ENCODE measurements around the gene NUDT22. TPM values are rescaled to one million over a fixed set of nuclear protein-coding genes. Genes with fewer than 3 reads are reported as not detected.

Gene NUDT22
- total RNA-seq, 1 donor, result 56.5 TPM

GRCh38 chr11:64233913-64234586 is 8.0 kb downstream of the NUDT22 start, which contains the start of gene VEGFB:
Gene VEGFB (plus strand): TSS chr11:64234584. CDS start chr11:64234834, 250 bp downstream.
- Histone ChIP-seq H2AFZ (ENCODE audit: low read length) (no peak within 1 kb of the TSS), H3K27ac (ENCODE audit: low read depth, low read length) (no peak within 1 kb of the TSS)
- DNase-seq (ENCODE audit: insufficient read length, low spot score, missing footprints), result peak; percentile 94

GRCh38 chr11:64234647-64235379 is 8.7 kb downstream of the NUDT22 start:
- H3K27ac ChIP-seq (ENCODE audit: low read depth, low read length), result no peak overlapping the region
- no peaks in the 10 kb centered on the region for H3K9me3 ChIP-seq (ENCODE audit: low read depth, low read length)
- no peak overlapping the region for H2AFZ ChIP-seq (ENCODE audit: low read length)
- H3K4me3 ChIP-seq (ENCODE audit: insufficient read depth, low read length), result peak overlapping the region; percentile 77
- peak overlapping the region; percentile 82 for H3K4me2 ChIP-seq (ENCODE audit: insufficient read depth, low read length)
- peaks cover 5% of the 10 kb centered on the region for H3K36me3 ChIP-seq (ENCODE audit: insufficient read depth, low read length)
- H3K79me2 ChIP-seq (ENCODE audit: insufficient read depth, low read length), result peaks cover 8% of the 10 kb centered on the region
- H3K27me3 ChIP-seq (ENCODE audit: insufficient read depth, low read length), result no peaks in the 10 kb centered on the region
- peaks cover 14% of the 10 kb centered on the region for H3K4me1 ChIP-seq (ENCODE audit: insufficient read depth, low read length)
- TF ChIP-seq CTCF (IDR thresholded peaks at IDR 0.05; ENCODE audit: extremely low read depth, low read depth, low read length), result no peak
- peaks cover 8% of the 10 kb centered on the region for H4K20me1 ChIP-seq (ENCODE audit: insufficient read depth, low read length)
- peak; percentile 92 for DNase-seq (ENCODE audit: insufficient read length, low spot score, missing footprints)

More at GRCh38 chr11:64233913-64234586, 8.0 kb downstream of the NUDT22 start, which contains the start of gene VEGFB:
- Histone ChIP-seq H3K4me1 (ENCODE audit: insufficient read depth, low read length) (peaks cover 17% of the 10 kb centered on the region), H3K4me3 (ENCODE audit: insufficient read depth, low read length) (peak within 1 kb of the TSS; percentile 77), H3K9me3 (ENCODE audit: low read depth, low read length) (no peaks in the 10 kb centered on the region), H4K20me1 (ENCODE audit: insufficient read depth, low read length) (peaks cover 8% of the 10 kb centered on the region), H3K79me2 (ENCODE audit: insufficient read depth, low read length) (peaks cover 10% of the 10 kb centered on the region), H3K27me3 (ENCODE audit: insufficient read depth, low read length) (no peaks in the 10 kb centered on the region), H3K4me2 (ENCODE audit: insufficient read depth, low read length) (peak within 1 kb of the TSS; percentile 83), H3K36me3 (ENCODE audit: insufficient read depth, low read length) (peaks cover 5% of the 10 kb centered on the region)
- TF ChIP-seq CTCF (IDR thresholded peaks at IDR 0.05; ENCODE audit: extremely low read depth, low read depth, low read length), result no peak

- Histone ChIP-seq H3K27me3 (ENCODE audit: insufficient read depth, low read length) (no peaks in the 10 kb centered on the region), H3K79me2 (ENCODE audit: insufficient read depth, low read length) (peaks cover 8% of the 10 kb centered on the region), H3K4me3 (ENCODE audit: insufficient read depth, low read length) (peak overlapping the region; percentile 77), H3K9me3 (ENCODE audit: low read depth, low read length) (no peaks in the 10 kb centered on the region), H3K4me1 (ENCODE audit: insufficient read depth, low read length) (peaks cover 19% of the 10 kb centered on the region), H3K4me2 (ENCODE audit: insufficient read depth, low read length) (peak overlapping the region; percentile 82), H4K20me1 (ENCODE audit: insufficient read depth, low read length) (peaks cover 8% of the 10 kb centered on the region), H2AFZ (ENCODE audit: low read length) (no peak overlapping the region), H3K36me3 (ENCODE audit: insufficient read depth, low read length) (peaks cover 5% of the 10 kb centered on the region), H3K27ac (ENCODE audit: low read depth, low read length) (no peak overlapping the region)
- DNase-seq (ENCODE audit: insufficient read length, low spot score, missing footprints), result no peak
- no peak for TF ChIP-seq CTCF (IDR thresholded peaks at IDR 0.05; ENCODE audit: extremely low read depth, low read depth, low read length)
Measured at GRCh38 chr11:64235437-64236161, 9.5 kb downstream of the NUDT22 start.
